Panc1 (cell line): Measurements from ENCODE around the gene CDKN1C. TPM values are rescaled to one million over a fixed set of nuclear protein-coding genes. Genes with fewer than 3 reads are reported as not detected.

Source experiments
- ATAC-seq: fragments of 200-7000 bp; cut with Tn5 transposase; 2 replicates; pipeline ENCODE4 v1.9.1; 2020; ENCODE audit warnings: mild to moderate bottlenecking, moderate library complexity
- BruUV-seq: library from RNA; stranded (reverse); fragments of 400-500 nt; replicated peaks from 2 replicates; lab custom pipeline; 2021; lab: Mats Ljungman, UMichigan
- CTCF ChIA-PET: fragments of 300-600 bp; sonication (Branson Sonifier 250); formaldehyde crosslinking; loops from one replicate; lab custom pipeline; 2022; ENCODE audit warnings: antibody characterized with exemption; lab: Charles Lee
- POLR2A ChIA-PET: fragments of 300-600 bp; sonication (Branson Sonifier 250); formaldehyde crosslinking; loops from one replicate; lab custom pipeline; 2022; ENCODE audit warnings: antibody characterized with exemption; lab: Charles Lee
- DNase-seq: peaks from one replicate; pipeline ENCODE4 v3.0.0-alpha.2; 2010; ENCODE audit warnings: low read depth, low spot score
- H3K27ac ChIP-seq: 2 replicates; pipeline ENCODE4 v1.5.1; 2011; ENCODE audit warnings: mild to moderate bottlenecking, low read length, inconsistent platforms
- H3K27me3 ChIP-seq: fragments of 200-500 bp; sonication (Bioruptor generic); 2 replicates; pipeline ENCODE4 v1.6.0; 2014; ENCODE audit warnings: low read length, inconsistent platforms; ENCODE audit not compliant: control insufficient read depth, insufficient read depth
- H3K36me3 ChIP-seq: fragments of 200-500 bp; sonication (Bioruptor generic); 2 replicates; pipeline ENCODE4 v1.5.1; 2014; ENCODE audit warnings: inconsistent platforms, mild to moderate bottlenecking, low read length, moderate library complexity; ENCODE audit not compliant: control insufficient read depth, insufficient read depth
- H3K4me1 ChIP-seq: 2 replicates; pipeline ENCODE4 v1.5.1; 2011; ENCODE audit warnings: inconsistent platforms, mild to moderate bottlenecking, low read length, moderate library complexity; ENCODE audit not compliant: control insufficient read depth, insufficient read depth
- H3K4me3 ChIP-seq, 2 experiments: 2 replicates each; pipeline ENCODE4 v1.5.1; 2011 to 2012; ENCODE audit warnings: low read depth in 2 of 2, low read length in 2 of 2, mild to moderate bottlenecking in 2 of 2, inconsistent platforms in 1 of 2, moderate library complexity in 1 of 2
- H3K9me3 ChIP-seq: fragments of 200-500 bp; sonication (Bioruptor generic); 2 replicates; pipeline ENCODE4 v1.5.1; 2014; ENCODE audit warnings: low read depth, mild to moderate bottlenecking, inconsistent platforms, low read length, moderate library complexity; ENCODE audit not compliant: control insufficient read depth, insufficient read depth
- POLR2AphosphoS5 ChIP-seq: IDR thresholded peaks from 2 replicates; pipeline ENCODE4 v1.6.1; 2012; ENCODE audit warnings: mild to moderate bottlenecking, low read depth, low read length, moderate library complexity
- REST ChIP-seq, 2 experiments: IDR thresholded peaks; 2 replicates each; pipeline ENCODE4 v1.6.1; 2011 to 2012; ENCODE audit warnings: low read depth in 2 of 2, control low read depth in 1 of 2, low read length in 1 of 2, mild to moderate bottlenecking in 1 of 2, moderate library complexity in 1 of 2; ENCODE audit not compliant: insufficient read depth in 1 of 2
- SIN3A ChIP-seq: IDR thresholded peaks from 2 replicates; pipeline ENCODE4 v1.6.1; 2012; ENCODE audit warnings: low read depth, mild to moderate bottlenecking, low read length, moderate library complexity, borderline replicate concordance; ENCODE audit not compliant: insufficient read depth
- TCF7L2 ChIP-seq: IDR thresholded peaks from 2 replicates; pipeline ENCODE4 v1.6.1; 2011; ENCODE audit warnings: mild to moderate bottlenecking, low read depth, low read length, inconsistent platforms
- in situ Hi-C: cut with HindIII; loops from 2 replicates; pipeline ENCODE4 v1.10.0; 2016; ENCODE audit warnings: low sequenced_read_pairs, low pct_unique_long_range_greater_than_20kb
- intact Hi-C: fragments of 100-400 bp; cut with micrococcal nuclease; formaldehyde crosslinking; loops from one replicate; pipeline ENCODE4 v1.10.0; 2022; ENCODE audit not compliant: unreplicated experiment
- total RNA-seq: library from RNA; stranded (reverse); gene quantifications from one replicate; pipeline ENCODE4 v1.2.1, GENCODE V29; 2021; ENCODE audit not compliant: unreplicated experiment
- TF ChIP-seq, protein P1 (sequence below): fragments of 450-650 bp; IDR thresholded peaks from 2 replicates; pipeline ENCODE4 v1.5.1; 2017; ENCODE audit warnings: mild to moderate bottlenecking

CDKN1C gene
- total RNA-seq, 1 experiment from 2014 or later, result 4.6 TPM

- no TSS peak for BruUV-seq
- DNase-seq, result no peak
- intact Hi-C loops (no loop called here), in situ Hi-C loops (no loop called here)
- TF ChIP-seq TCF7L2, result no peak
- TF ChIP-seq SIN3A, result no peak
- TF ChIP-seq POLR2AphosphoS5, result no peak
- TF ChIP-seq REST (IDR thresholded peaks at IDR 0.05; ENCODE audit: insufficient read depth in 1 of 2, low read depth in 2 of 2, low read length in 1 of 2), result no peak
- TF ChIP-seq, protein P1, sequence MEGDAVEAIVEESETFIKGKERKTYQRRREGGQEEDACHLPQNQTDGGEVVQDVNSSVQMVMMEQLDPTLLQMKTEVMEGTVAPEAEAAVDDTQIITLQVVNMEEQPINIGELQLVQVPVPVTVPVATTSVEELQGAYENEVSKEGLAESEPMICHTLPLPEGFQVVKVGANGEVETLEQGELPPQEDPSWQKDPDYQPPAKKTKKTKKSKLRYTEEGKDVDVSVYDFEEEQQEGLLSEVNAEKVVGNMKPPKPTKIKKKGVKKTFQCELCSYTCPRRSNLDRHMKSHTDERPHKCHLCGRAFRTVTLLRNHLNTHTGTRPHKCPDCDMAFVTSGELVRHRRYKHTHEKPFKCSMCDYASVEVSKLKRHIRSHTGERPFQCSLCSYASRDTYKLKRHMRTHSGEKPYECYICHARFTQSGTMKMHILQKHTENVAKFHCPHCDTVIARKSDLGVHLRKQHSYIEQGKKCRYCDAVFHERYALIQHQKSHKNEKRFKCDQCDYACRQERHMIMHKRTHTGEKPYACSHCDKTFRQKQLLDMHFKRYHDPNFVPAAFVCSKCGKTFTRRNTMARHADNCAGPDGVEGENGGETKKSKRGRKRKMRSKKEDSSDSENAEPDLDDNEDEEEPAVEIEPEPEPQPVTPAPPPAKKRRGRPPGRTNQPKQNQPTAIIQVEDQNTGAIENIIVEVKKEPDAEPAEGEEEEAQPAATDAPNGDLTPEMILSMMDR, result no peak
- ChIA-PET POLR2A (no interaction called here), CTCF (no interaction called here)
- no peak overlapping the region for H3K4me3 ChIP-seq
- H3K4me1 ChIP-seq, result peaks cover 33% of the 10 kb centered on the region
- no peak overlapping the region for H3K27ac ChIP-seq
- ATAC-seq, result no peak
- H3K36me3 ChIP-seq, result no peaks in the 10 kb centered on the region
- no peaks in the 10 kb centered on the region for H3K9me3 ChIP-seq
- H3K27me3 ChIP-seq, result no peaks in the 10 kb centered on the region
Measured at GRCh38 chr11:2897048-2897447, 11.5 kb upstream of the CDKN1C start.

GRCh38 chr11:2896047-2896446 lies 10.5 kb upstream of the CDKN1C start:
- ChIA-PET CTCF (no interaction called here), POLR2A (no interaction called here)
- no peak overlapping the region for H3K27ac ChIP-seq
- no peak for TF ChIP-seq POLR2AphosphoS5
- no peak overlapping the region for H3K4me3 ChIP-seq
- no peaks in the 10 kb centered on the region for H3K9me3 ChIP-seq
- BruUV-seq, result no TSS peak
- no peaks in the 10 kb centered on the region for H3K27me3 ChIP-seq
- in situ Hi-C loops, result no loop called here
- intact Hi-C loops, result no loop called here
- no peaks in the 10 kb centered on the region for H3K36me3 ChIP-seq
- DNase-seq (no peak), ATAC-seq (no peak)
- peaks cover 34% of the 10 kb centered on the region for H3K4me1 ChIP-seq

- ChIA-PET CTCF (interaction anchor here (0.5 kb wide), 1 partner anchor 29 kb away, joined by 5 read pairs; no protein-coding TSS in a partner anchor), POLR2A (interaction anchor here (1.0 kb wide), 1 partner anchor 9 kb away, joined by 4 read pairs; no protein-coding TSS in a partner anchor)
- ATAC-seq (no peak), DNase-seq (no peak)
- no peaks in the 10 kb centered on the region for H3K36me3 ChIP-seq
- in situ Hi-C loops, result no loop called here
- H3K27ac ChIP-seq, result no peak overlapping the region
- no TSS peak for BruUV-seq
- no peak for TF ChIP-seq TCF7L2
- TF ChIP-seq, protein P1, result no peak
- TF ChIP-seq REST (IDR thresholded peaks at IDR 0.05; ENCODE audit: insufficient read depth in 1 of 2, low read depth in 2 of 2, low read length in 1 of 2), result no peak
- no peak for TF ChIP-seq POLR2AphosphoS5
- TF ChIP-seq SIN3A, result no peak
- H3K4me1 ChIP-seq, result peaks cover 27% of the 10 kb centered on the region
- no peaks in the 10 kb centered on the region for H3K27me3 ChIP-seq
- intact Hi-C loops, result no loop called here
- H3K4me3 ChIP-seq, result no peak overlapping the region
- no peaks in the 10 kb centered on the region for H3K9me3 ChIP-seq
Measured at GRCh38 chr11:2893935-2894334, 8.4 kb upstream of the CDKN1C start.
